Measurements from ENCODE around the gene ERCC8. TPM values are rescaled to one million over a fixed set of nuclear protein-coding genes. Genes with fewer than 3 reads are reported as not detected.

ERCC8 gene
- total RNA-seq (10 to 100 TPM in 5 of 9 donors, 1 to 10 TPM in 4; 7.6 to 23.3 (median 10.1) TPM), polyA plus RNA-seq (10 to 100 TPM in 1 of 3 donors, 1 to 10 TPM in 2; 3.7 to 11.6 (median 5.3) TPM)
- long read RNA-seq, donor 1, transcript ERCC8-201 (12 exons, 2,017 nt), result major isoform, 7 of 213 reads
- long read RNA-seq, donor 1, partial matches to known transcripts, result 82 of 213 reads
- long read RNA-seq, donor 1, other reads (novel, unspliced or antisense), result 123 of 213 reads
- long read RNA-seq, donor 2, partial matches to known transcripts, result 0 of 2 reads
- long read RNA-seq, donor 2, other reads (novel, unspliced or antisense), result 0 of 2 reads
- long read RNA-seq, donor 3, partial matches to known transcripts, result 0 of 2 reads
- long read RNA-seq, donor 3, other reads (novel, unspliced or antisense), result 0 of 2 reads
- long read RNA-seq, donor 4, partial matches to known transcripts, result 0 of 3 reads
- long read RNA-seq, donor 4, other reads (novel, unspliced or antisense), result 2 of 3 reads
- long read RNA-seq, donor 5, transcript ERCC8-201 (12 exons, 2,017 nt), result major isoform, 9 of 11 reads
- long read RNA-seq, donor 5, partial matches to known transcripts, result 0 of 11 reads
- long read RNA-seq, donor 5, other reads (novel, unspliced or antisense), result 2 of 11 reads
- long read RNA-seq, donor 6, partial matches to known transcripts, result 1 of 3 reads
- long read RNA-seq, donor 6, other reads (novel, unspliced or antisense), result 1 of 3 reads
- long read RNA-seq, donor 7, partial matches to known transcripts, result 0 of 1 reads
- long read RNA-seq, donor 7, other reads (novel, unspliced or antisense), result 0 of 1 reads
- long read RNA-seq, donor 8, transcript ERCC8-201 (12 exons, 2,017 nt), result major isoform, 6 of 7 reads
- long read RNA-seq, donor 8, partial matches to known transcripts, result 0 of 7 reads
- long read RNA-seq, donor 8, other reads (novel, unspliced or antisense), result 0 of 7 reads
- long read RNA-seq, donor 9, partial matches to known transcripts, result 0 of 2 reads
- long read RNA-seq, donor 9, other reads (novel, unspliced or antisense), result 0 of 2 reads
- long read RNA-seq, donor 10, partial matches to known transcripts, result 0 of 2 reads
- long read RNA-seq, donor 10, other reads (novel, unspliced or antisense), result 0 of 2 reads

GRCh38 chr5:60944904-60945812 is at the start of gene ERCC8, which contains the start of gene NDUFAF2:
TSS of gene ERCC8 (minus strand) at chr5:60945070. CDS start at chr5:60945008, 62 bp downstream.
TSS of gene NDUFAF2 (plus strand) at chr5:60945205. CDS start at chr5:60945256, 51 bp downstream.
- H3K9me3 ChIP-seq (replicated peaks in 1 of 3), result no peaks in the 10 kb centered on the region
- H3K36me3 ChIP-seq (replicated peaks in 1 of 2), result no peaks in the 10 kb centered on the region
- 0 to 2% (median 1%) methylated on average over 22 to 64 of the region's 64 CpGs for WGBS, 4 donors
- peaks cover 11 to 18% of the 10 kb centered on the region in 2 donors for H3K4me1 ChIP-seq (replicated peaks in 1 of 2)
- H3K4me3 ChIP-seq, result peak within 1 kb of the TSS in 3 of 4 donors; percentile 66 to 92 (median 79)
- peak in 1 of 2 donors; percentile 52 for TF ChIP-seq POLR2A (IDR thresholded peaks at IDR 0.05)
- no peak for TF ChIP-seq CTCF (IDR thresholded peaks at IDR 0.05)
- peak; percentile 90 to 97 (median 93) for DNase-seq
- no peaks in the 10 kb centered on the region for H3K27me3 ChIP-seq
- H3K27ac ChIP-seq, result peak within 1 kb of the TSS; percentile 18 to 84 (median 74)
- intact Hi-C loops (cut with DNase I), result no loop called here

- H3K4me1 ChIP-seq (replicated peaks in 1 of 2), result no peaks in the 10 kb centered on the region
- no peaks in the 10 kb centered on the region for H3K27me3 ChIP-seq
- TF ChIP-seq POLR2A (IDR thresholded peaks at IDR 0.05) (no peak), CTCF (IDR thresholded peaks at IDR 0.05) (no peak)
- DNase-seq, result no peak
- 83 to 92% (median 90%) methylated on average over 6 to 11 of the region's 11 CpGs for WGBS, 4 donors
- no peak overlapping the region for H3K27ac ChIP-seq
- no peaks in the 10 kb centered on the region for H3K36me3 ChIP-seq (replicated peaks in 1 of 2)
- H3K9me3 ChIP-seq (replicated peaks in 1 of 3), result no peaks in the 10 kb centered on the region
- intact Hi-C loops (cut with DNase I), result no loop called here
- no peak overlapping the region for H3K4me3 ChIP-seq
Observed at GRCh38 chr5:60993875-60994571, 49.2 kb upstream of the ERCC8 start.

GRCh38 chr5:60993425-60993824 is 48.6 kb upstream of the ERCC8 start:
- TF ChIP-seq CTCF (IDR thresholded peaks at IDR 0.05), result no peak
- no peak for TF ChIP-seq POLR2A (IDR thresholded peaks at IDR 0.05)
- no peaks in the 10 kb centered on the region for H3K27me3 ChIP-seq
- DNase-seq, result no peak
- no peaks in the 10 kb centered on the region for H3K9me3 ChIP-seq (replicated peaks in 1 of 3)
- intact Hi-C loops (cut with DNase I), result no loop called here
- H3K4me3 ChIP-seq, result no peak overlapping the region
- H3K4me1 ChIP-seq (replicated peaks in 1 of 2), result no peaks in the 10 kb centered on the region
- H3K36me3 ChIP-seq (replicated peaks in 1 of 2), result no peaks in the 10 kb centered on the region
- H3K27ac ChIP-seq, result no peak overlapping the region
- WGBS, 4 donors, result 79 to 100% (median 98%) methylated on average over 1 to 2 of the region's 2 CpGs
